ENCODE results near the gene PARP3.
A peak's percentile ranks its signal among the peaks of the same experiment; 100 is the strongest.

The PARP3 gene

GRCh38 chr3:51977446-51978142 lies 35.4 kb downstream of the PARP3 start:
- TF ChIP-seq CTCF (IDR thresholded peaks at IDR 0.05), result no peak

GRCh38 chr3:51978143-51978502 lies 36.0 kb downstream of the PARP3 start:
- no peak for TF ChIP-seq CTCF (IDR thresholded peaks at IDR 0.05)

- no peak for TF ChIP-seq CTCF (IDR thresholded peaks at IDR 0.05)
Measured at GRCh38 chr3:51980253-51980652, 38.1 kb downstream of the PARP3 start.

GRCh38 chr3:51982352-51982837 lies 40.2 kb downstream of the PARP3 start:
- peak; percentile 67 for TF ChIP-seq CTCF (IDR thresholded peaks at IDR 0.05)

GRCh38 chr3:51982838-51983577 lies 40.8 kb downstream of the PARP3 start, which contains the start of gene ACY1:
ACY1 (plus strand) TSS chr3:51983535; CDS start chr3:51984065, 530 bp downstream.
- no peak; the same call in 1 of the 2 replicates for TF ChIP-seq CTCF (IDR thresholded peaks at IDR 0.05)

GRCh38 chr3:51983578-51984268 lies 41.6 kb downstream of the PARP3 start:
- TF ChIP-seq CTCF (IDR thresholded peaks at IDR 0.05), result no peak

- no peak for TF ChIP-seq CTCF (IDR thresholded peaks at IDR 0.05)
Measured at GRCh38 chr3:51984269-51984647, 42.1 kb downstream of the PARP3 start.

Data from LNCAP (cell line).